GM23248 (cell line): ENCODE measurements around the gene ALOX15. TPM values are rescaled to one million over a fixed set of nuclear protein-coding genes. Genes with fewer than 3 reads are reported as not detected.
"Not testable (repeated sequence)": the region's sequence is repeated elsewhere in the genome, so short reads cannot be mapped to it uniquely, and the experiment has no call there.

ENCODE experiments used
- DNase-seq: peaks from one replicate; pipeline ENCODE4 v3.0.0-alpha.2; 2015
- H2AFZ ChIP-seq: fragments of 200-600 bp; sonication (generic); 2 replicates; pipeline ENCODE4 v1.6.1; 2016; ENCODE audit warnings: antibody characterized with exemption
- H3F3A ChIP-seq: fragments of 200-600 bp; sonication (generic); 2 replicates; pipeline ENCODE4 v1.6.1; 2016; ENCODE audit warnings: mild to moderate bottlenecking, antibody characterized with exemption, mixed run types; ENCODE audit not compliant: insufficient read depth
- H3K27ac ChIP-seq: fragments of 200-600 bp; sonication (generic); 2 replicates; pipeline ENCODE4 v1.5.1; 2016; ENCODE audit warnings: mild to moderate bottlenecking
- H3K27me3 ChIP-seq: fragments of 200-600 bp; sonication (generic); replicated peaks from 2 replicates; pipeline ENCODE4 v1.6.1; 2016; ENCODE audit warnings: mild to moderate bottlenecking; ENCODE audit not compliant: insufficient read depth
- H3K36me3 ChIP-seq: fragments of 200-600 bp; sonication (generic); 2 replicates; pipeline ENCODE4 v1.6.1; 2016; ENCODE audit warnings: low read depth, mild to moderate bottlenecking
- H3K4me1 ChIP-seq: fragments of 200-600 bp; sonication (generic); 2 replicates; pipeline ENCODE4 v1.6.1; 2016; ENCODE audit warnings: mild to moderate bottlenecking; ENCODE audit not compliant: insufficient read depth
- H3K4me2 ChIP-seq: fragments of 200-600 bp; sonication (generic); one replicate; pipeline ENCODE4 v1.6.1; 2016; ENCODE audit warnings: mild to moderate bottlenecking; ENCODE audit not compliant: unreplicated experiment
- H3K4me3 ChIP-seq: fragments of 200-600 bp; sonication (generic); 2 replicates; pipeline ENCODE4 v1.5.1; 2016; ENCODE audit warnings: mild to moderate bottlenecking
- H3K79me2 ChIP-seq: fragments of 200-600 bp; sonication (generic); 2 replicates; pipeline ENCODE4 v1.6.1; 2016; ENCODE audit warnings: mild to moderate bottlenecking; ENCODE audit not compliant: insufficient read depth
- H3K9ac ChIP-seq: fragments of 200-600 bp; sonication (generic); 2 replicates; pipeline ENCODE4 v1.6.1; 2016; ENCODE audit warnings: mild to moderate bottlenecking
- H3K9me2 ChIP-seq: fragments of 200-600 bp; sonication (generic); 2 replicates; pipeline ENCODE4 v1.6.1; 2016; ENCODE audit warnings: mixed run types, mild to moderate bottlenecking, moderate library complexity; ENCODE audit not compliant: insufficient read depth
- H3K9me3 ChIP-seq: fragments of 200-600 bp; sonication (generic); one replicate; pipeline ENCODE4 v1.6.1; 2017; ENCODE audit warnings: low read depth
- H4K20me1 ChIP-seq: fragments of 200-600 bp; sonication (generic); 2 replicates; pipeline ENCODE4 v1.6.0; 2016; ENCODE audit not compliant: insufficient read depth
- EZH2 ChIP-seq: fragments of 200-600 bp; sonication (generic); IDR thresholded peaks from 2 replicates; pipeline ENCODE4 v1.6.1; 2018; ENCODE audit warnings: antibody characterized with exemption, mild to moderate bottlenecking; ENCODE audit not compliant: insufficient read depth, poor library complexity, severe bottlenecking
- EZH2phosphoT487 ChIP-seq: fragments of 200-600 bp; sonication (generic); IDR thresholded peaks from 2 replicates; pipeline ENCODE4 v1.6.1; 2018; ENCODE audit warnings: antibody characterized with exemption, moderate library complexity, mild to moderate bottlenecking, low read depth; ENCODE audit not compliant: insufficient read depth
- WGBS, 2 experiments: methylation state at CpG; one replicate each; pipeline ENCODE4 v1.1.6; 2015 to 2017; ENCODE audit warnings: low lambda C conversion rate in 2 of 2, low coverage in 1 of 2; ENCODE audit errors: missing lambda C conversion rate in 2 of 2; 5-methylcytosine and 5-hydroxymethylcytosine counted together
- in situ Hi-C: fragments of 300-500 bp; cut with MboI; formaldehyde crosslinking; loops from 2 replicates; pipeline ENCODE4 v1.15.0; 2020
- polyA plus RNA-seq: library from polyadenylated mRNA; unstranded; fragments of >200 nt; fragmentation: Nextera tagmentation; extraction: Ambion mirVana; gene quantifications from 2 replicates; pipeline ENCODE4 v1.2.1, GENCODE V29; 2016
- total RNA-seq: library from RNA; depleted of rRNA; stranded (reverse); fragments of >200 nt; shearing (Covaris generic); gene quantifications from 2 replicates; pipeline ENCODE4 v1.2.3, GENCODE V29; 2014

The ALOX15 gene
- total and polyA plus RNA-seq, 2 experiments from 2014 or later: not detected

GRCh38 chr17:4658478-4659305, 17.2 kb upstream of the ALOX15 start:
- peaks cover 11% of the 10 kb centered on the region for H3K27me3 ChIP-seq
- no peak overlapping the region for H3K4me3 ChIP-seq
- WGBS, 2 experiments: 86% methylated on average over 6 of the region's 6 CpGs
- H4K20me1 ChIP-seq: no peaks in the 10 kb centered on the region
- no peak overlapping the region for H3K27ac ChIP-seq
- no peaks in the 10 kb centered on the region for H3K79me2 ChIP-seq
- no peaks in the 10 kb centered on the region for H3F3A ChIP-seq
- H3K9me3 ChIP-seq: no peaks in the 10 kb centered on the region
- DNase-seq: peak; percentile 41
- no peak overlapping the region for H3K4me2 ChIP-seq
- in situ Hi-C loops: no loop called here
- H3K9ac ChIP-seq: no peak overlapping the region
- no peaks in the 10 kb centered on the region for H3K36me3 ChIP-seq
- TF ChIP-seq EZH2phosphoT487: no peak
- TF ChIP-seq EZH2: no peak
- no peaks in the 10 kb centered on the region for H3K9me2 ChIP-seq
- H3K4me1 ChIP-seq: peaks cover 6% of the 10 kb centered on the region; the same call in 1 of the 2 replicates
- no peak overlapping the region for H2AFZ ChIP-seq

DNA sequence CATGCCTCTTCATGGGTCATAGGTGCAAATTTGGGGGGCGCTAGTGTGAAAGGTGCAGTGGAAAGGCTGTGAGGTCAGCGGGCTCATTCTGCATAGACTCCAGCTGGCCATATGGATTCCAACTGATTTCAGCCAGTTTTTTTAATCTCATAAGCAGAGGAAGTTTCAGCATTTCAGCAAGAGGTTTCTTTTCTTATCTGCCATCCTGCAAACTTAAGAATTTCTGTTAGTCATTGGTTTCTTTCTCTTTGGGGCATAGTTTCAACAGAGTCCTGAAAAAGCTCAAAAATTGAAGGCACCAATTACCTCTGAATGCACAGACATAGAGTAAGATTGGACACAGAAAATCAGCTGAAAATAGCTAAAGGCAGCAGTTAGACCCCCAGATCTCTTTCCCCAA, 16.2 kb upstream of the ALOX15 start:
- DNase-seq: no peak
- no peak overlapping the region for H3K9ac ChIP-seq
- TF ChIP-seq EZH2phosphoT487 (no peak), EZH2 (no peak)
- H3K4me2 ChIP-seq: no peak overlapping the region
- H3K79me2 ChIP-seq: no peaks in the 10 kb centered on the region
- no peaks in the 10 kb centered on the region for H4K20me1 ChIP-seq
- no peaks in the 10 kb centered on the region for H3K9me2 ChIP-seq
- H2AFZ ChIP-seq: no peak overlapping the region
- H3K27me3 ChIP-seq: peaks cover 12% of the 10 kb centered on the region
- no peak overlapping the region for H3K4me3 ChIP-seq
- in situ Hi-C loops: no loop called here
- no peaks in the 10 kb centered on the region for H3K36me3 ChIP-seq
- WGBS, 2 experiments: 82 to 95% methylated on average over 2 of the region's 2 CpGs
- H3K27ac ChIP-seq: no peak overlapping the region
- no peaks in the 10 kb centered on the region for H3K9me3 ChIP-seq
- peaks cover 6% of the 10 kb centered on the region; the same call in 1 of the 2 replicates for H3K4me1 ChIP-seq
- H3F3A ChIP-seq: no peaks in the 10 kb centered on the region

DNA sequence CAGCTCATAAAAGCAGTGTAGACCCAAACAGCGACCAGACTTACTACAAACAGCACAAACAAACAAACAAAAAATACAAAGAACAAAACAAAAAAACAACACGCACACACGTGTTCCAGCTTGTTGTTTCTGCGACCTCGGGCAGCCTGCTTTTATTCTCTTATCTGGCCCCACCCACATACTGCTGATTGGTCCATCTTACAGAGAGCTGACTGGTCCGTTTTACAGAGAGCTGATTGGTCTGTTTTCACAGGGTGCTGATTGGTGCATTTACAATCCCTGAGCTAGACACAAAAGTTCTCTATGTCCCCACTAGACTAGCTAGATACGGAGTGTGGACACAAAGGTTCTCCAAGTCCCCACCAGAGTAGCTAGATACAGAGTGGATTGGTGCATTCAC, 14.5 kb upstream of the ALOX15 start:
- H3K4me3 ChIP-seq, H3K4me1 ChIP-seq, H2AFZ ChIP-seq, H4K20me1 ChIP-seq, H3F3A ChIP-seq, in situ Hi-C loops, H3K4me2 ChIP-seq, H3K9ac ChIP-seq, H3K9me3 ChIP-seq, H3K79me2 ChIP-seq, H3K36me3 ChIP-seq, DNase-seq, H3K9me2 ChIP-seq, H3K27ac ChIP-seq: not testable (repeated sequence)
- WGBS, 2 experiments: 71 to 76% methylated on average over 7 of the region's 7 CpGs
- H3K27me3 ChIP-seq: peaks cover 13% of the 10 kb centered on the region

DNA sequence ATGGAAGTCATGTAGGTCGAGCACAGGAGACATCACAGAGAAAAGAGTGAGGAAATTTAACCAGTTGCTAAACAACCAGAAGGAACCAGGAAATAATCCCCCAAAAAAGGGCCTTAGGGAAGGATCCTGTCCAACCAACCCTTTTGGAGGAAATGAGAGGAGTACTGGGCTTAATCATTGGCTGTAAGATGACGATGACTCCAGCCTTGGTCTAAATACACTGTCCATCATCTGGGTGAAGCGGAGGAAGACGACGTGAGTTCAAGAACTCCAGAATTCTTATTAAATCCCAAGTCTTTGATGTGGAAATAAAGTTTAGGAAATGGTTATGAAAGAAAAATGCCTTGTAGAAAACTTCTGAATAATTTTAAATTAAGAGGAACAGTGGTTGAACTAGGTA, 11.5 kb upstream of the ALOX15 start:
- in situ Hi-C loops: no loop called here
- Histone ChIP-seq H3K9me3 (no peaks in the 10 kb centered on the region), H3K4me2 (no peak overlapping the region), H3K79me2 (no peaks in the 10 kb centered on the region), H3K4me3 (no peak overlapping the region), H3K27ac (no peak overlapping the region), H4K20me1 (no peaks in the 10 kb centered on the region), H3K4me1 (no peaks in the 10 kb centered on the region), H2AFZ (no peak overlapping the region), H3F3A (no peaks in the 10 kb centered on the region), H3K27me3 (peaks cover 13% of the 10 kb centered on the region), H3K9me2 (no peaks in the 10 kb centered on the region), H3K36me3 (no peaks in the 10 kb centered on the region), H3K9ac (no peak overlapping the region)
- DNase-seq: no peak
- TF ChIP-seq EZH2phosphoT487: no peak
- no peak for TF ChIP-seq EZH2
- WGBS, 2 experiments: 56 to 59% methylated on average over 5 of the region's 5 CpGs

- Histone ChIP-seq H2AFZ (no peak overlapping the region), H3K9me2 (no peaks in the 10 kb centered on the region), H3K36me3 (no peaks in the 10 kb centered on the region), H3F3A (no peaks in the 10 kb centered on the region), H3K4me3 (no peak overlapping the region), H3K79me2 (no peaks in the 10 kb centered on the region), H4K20me1 (no peaks in the 10 kb centered on the region), H3K9me3 (no peaks in the 10 kb centered on the region), H3K9ac (no peak overlapping the region), H3K4me1 (no peaks in the 10 kb centered on the region), H3K27me3 (peaks cover 22% of the 10 kb centered on the region), H3K4me2 (no peak overlapping the region), H3K27ac (no peak overlapping the region)
- no peak for DNase-seq
- in situ Hi-C loops: no loop called here
- TF ChIP-seq EZH2 (no peak), EZH2phosphoT487 (no peak)
- 17 to 25% methylated on average over 2 of the region's 2 CpGs for WGBS, 2 experiments
Observed at GRCh38 chr17:4648741-4649140, 7.3 kb upstream of the ALOX15 start.
